ENCODE results near the gene ROGDI.

ROGDI gene

GRCh38 chr16:4801962-4802658 is at the start of gene ROGDI:
ROGDI (minus strand) TSS chr16:4802633; CDS start chr16:4802571, 62 bp downstream.
- DNase-seq: peak; percentile 9

- no peak for DNase-seq
These were observed 47.8 kb upstream of the ROGDI start for GRCh38 chr16:4850211-4850610.

GRCh38 chr16:4847774-4848587 is 45.5 kb upstream of the ROGDI start:
- DNase-seq: peak; percentile 58

GRCh38 chr16:4846901-4847773 is 44.7 kb upstream of the ROGDI start, which contains the start of the genes GLYR1 and UBN1:
GLYR1 (minus strand) TSS chr16:4847288; CDS start chr16:4847265, 23 bp downstream.
UBN1 (plus strand) TSS chr16:4847481; CDS start chr16:4852918, 5,437 bp downstream.
- DNase-seq: peak; percentile 97

GRCh38 chr16:4846503-4846900 is 44.1 kb upstream of the ROGDI start:
- DNase-seq: peak; percentile 22

GRCh38 chr16:4840984-4841383 is 38.6 kb upstream of the ROGDI start:
- DNase-seq: no peak

GRCh38 chr16:4839942-4840341 is 37.5 kb upstream of the ROGDI start:
- DNase-seq: no peak

GRCh38 chr16:4837733-4838501 is 35.5 kb upstream of the ROGDI start:
- no peak for DNase-seq

- no peak for DNase-seq
These were observed 34.3 kb upstream of the ROGDI start for GRCh38 chr16:4836727-4837126.

GRCh38 chr16:4833584-4833983 is 31.2 kb upstream of the ROGDI start:
- DNase-seq: no peak

- DNase-seq: no peak
These were observed 30.4 kb upstream of the ROGDI start for GRCh38 chr16:4832698-4833343.

GRCh38 chr16:4831616-4832015 is 29.2 kb upstream of the ROGDI start:
- DNase-seq: no peak

GRCh38 chr16:4830408-4830807 is 28.0 kb upstream of the ROGDI start:
- no peak for DNase-seq

- no peak for DNase-seq
These were observed 26.3 kb upstream of the ROGDI start for GRCh38 chr16:4828567-4829321.

- DNase-seq: no peak
These were observed 24.5 kb upstream of the ROGDI start for GRCh38 chr16:4826980-4827379.

GRCh38 chr16:4826526-4826925 is 24.1 kb upstream of the ROGDI start:
- DNase-seq: no peak

GRCh38 chr16:4825196-4825595 is 22.8 kb upstream of the ROGDI start:
- no peak for DNase-seq

GRCh38 chr16:4820652-4821051 is 18.2 kb upstream of the ROGDI start:
- no peak for DNase-seq

- DNase-seq: no peak
These were observed 12.2 kb upstream of the ROGDI start for GRCh38 chr16:4814542-4815173.

- DNase-seq: no peak
These were observed 11.6 kb upstream of the ROGDI start for GRCh38 chr16:4814046-4814445.
